Neural crest cell (in vitro differentiated cells): ENCODE measurements around the gene SOD3. TPM values are rescaled to one million over a fixed set of nuclear protein-coding genes. Genes with fewer than 3 reads are reported as not detected.

Source experiments
- DNase-seq: peaks from one replicate; pipeline ENCODE4 v3.0.0; 2021; ENCODE audit warnings: low read depth, mixed read lengths, low spot score
- H3K27ac Mint-ChIP-seq: one replicate; pipeline ENCODE4 v1.8.0; 2021; ENCODE audit warnings: mild to moderate bottlenecking, mixed read lengths; ENCODE audit not compliant: unreplicated experiment
- H3K27me3 Mint-ChIP-seq: 2 replicates; pipeline ENCODE4 v1.8.0; 2021; ENCODE audit warnings: low read depth, mild to moderate bottlenecking, mixed read lengths
- H3K36me3 Mint-ChIP-seq: 2 replicates; pipeline ENCODE4 v1.8.0; 2021; ENCODE audit warnings: low read depth, mild to moderate bottlenecking, mixed read lengths
- H3K4me1 Mint-ChIP-seq: 2 replicates; pipeline ENCODE4 v1.8.0; 2021; ENCODE audit warnings: mixed read lengths
- H3K4me3 Mint-ChIP-seq: one replicate; pipeline ENCODE4 v1.8.0; 2021; ENCODE audit warnings: mild to moderate bottlenecking, mixed read lengths
- H3K9me3 Mint-ChIP-seq: 2 replicates; pipeline ENCODE4 v1.8.0; 2021; ENCODE audit warnings: mixed read lengths
- CTCF ChIP-seq: fragments of 200-600 bp; sonication (generic); conservative IDR thresholded peaks from 2 replicates; pipeline ENCODE4 v1.5.0; 2021; ENCODE audit warnings: antibody characterized with exemption, mild to moderate bottlenecking
- total RNA-seq: library from RNA; stranded (reverse); gene quantifications from 2 replicates; pipeline ENCODE4 v1.2.1, GENCODE V29; 2021

SOD3 gene
- total RNA-seq, 1 donor from 2014 or later = 0.16 TPM

- H3K27me3 Mint-ChIP-seq = no peaks in the 10 kb centered on the region
- DNase-seq = no peak
- H3K4me1 Mint-ChIP-seq = peaks cover 13% of the 10 kb centered on the region
- H3K9me3 Mint-ChIP-seq = no peaks in the 10 kb centered on the region
- no peak overlapping the region for H3K4me3 Mint-ChIP-seq
- H3K36me3 Mint-ChIP-seq = no peaks in the 10 kb centered on the region
- no peak overlapping the region for H3K27ac Mint-ChIP-seq
- TF ChIP-seq CTCF = no peak
Observed at GRCh38 chr4:24849756-24850155, 54.4 kb downstream of the SOD3 start.

Other genes with a start within 250 kb of the SOD3 start
- gene DHX15, start 211.0 kb upstream of the SOD3 start, total RNA-seq = 240 TPM in 2 replicates
- gene CCDC149, start 117.5 kb downstream of the SOD3 start, total RNA-seq = 9.2 and 11.9 TPM in 2 replicates
- gene LGI2, start 235.4 kb downstream of the SOD3 start, total RNA-seq = 4.3 and 4.6 TPM in 2 replicates